Stimulated activated CD4-positive, alpha-beta T cell treated with anti-CD3 and anti-CD28 coated beads, Interleukin-4, amount 100 ng/mL, for 24 hours (primary cell): Measurements from ENCODE around the gene ZSCAN12.

Source experiments
- DNase-seq: peaks from one replicate; pipeline ENCODE4 v3.0.0-alpha.2; 2020

Gene ZSCAN12

GRCh38 chr6:28353356-28353755 lies 46.2 kb downstream of the ZSCAN12 start:
- DNase-seq: no peak

GRCh38 chr6:28351493-28351925 lies 48.0 kb downstream of the ZSCAN12 start:
- no peak for DNase-seq

- DNase-seq: no peak
Observed at GRCh38 chr6:28351087-28351486, 48.5 kb downstream of the ZSCAN12 start.

GRCh38 chr6:28349892-28350737 lies 49.4 kb downstream of the ZSCAN12 start, which contains the start of gene ZKSCAN3:
TSS of gene ZKSCAN3 (plus strand) at chr6:28349947. CDS start at chr6:28359587, 9,640 bp downstream.
- peak; percentile 90 for DNase-seq

GRCh38 chr6:28349344-28349891 lies 50.1 kb downstream of the ZSCAN12 start:
- no peak for DNase-seq

GRCh38 chr6:28347119-28347518 lies 52.4 kb downstream of the ZSCAN12 start:
- no peak for DNase-seq

GRCh38 chr6:28345201-28345600 lies 54.3 kb downstream of the ZSCAN12 start:
- no peak for DNase-seq

- no peak for DNase-seq
Observed at GRCh38 chr6:28343898-28344677, 55.5 kb downstream of the ZSCAN12 start.

GRCh38 chr6:28340310-28341095 lies 59.0 kb downstream of the ZSCAN12 start:
- DNase-seq: no peak

GRCh38 chr6:28337121-28337520 lies 62.4 kb downstream of the ZSCAN12 start:
- no peak for DNase-seq

GRCh38 chr6:28336284-28337120 lies 63.0 kb downstream of the ZSCAN12 start:
- DNase-seq: peak; percentile 11

- peak; percentile 84 for DNase-seq
Observed at GRCh38 chr6:28335564-28336283, 63.8 kb downstream of the ZSCAN12 start, which contains the start of gene ZSCAN31. TSS of gene ZSCAN31 (minus strand) at chr6:28336148. CDS start at chr6:28329683, 6,465 bp downstream.

GRCh38 chr6:28335040-28335563 lies 64.4 kb downstream of the ZSCAN12 start:
- no peak for DNase-seq

GRCh38 chr6:28334286-28335039 lies 65.1 kb downstream of the ZSCAN12 start:
- DNase-seq: no peak

GRCh38 chr6:28333599-28334018 lies 65.9 kb downstream of the ZSCAN12 start:
- DNase-seq: no peak

- no peak for DNase-seq
Observed at GRCh38 chr6:28333047-28333446, 66.5 kb downstream of the ZSCAN12 start.

GRCh38 chr6:28330041-28330440 lies 69.5 kb downstream of the ZSCAN12 start:
- no peak for DNase-seq
